HepG2 (cell line): ENCODE data around the gene PCDHGB3. TPM values are rescaled to one million over a fixed set of nuclear protein-coding genes. Genes with fewer than 3 reads are reported as not detected.
"Not testable (repeated sequence)": the region's sequence is repeated elsewhere in the genome, so short reads cannot be mapped to it uniquely, and the experiment has no call there.

ENCODE experiments used
- ATAC-seq: fragments of 200-7000 bp; cut with Tn5 transposase; 3 replicates; pipeline ENCODE4 v1.9.1; 2020; ENCODE audit warnings: mild to moderate bottlenecking, moderate library complexity
- BruUV-seq: library from RNA; stranded (reverse); fragments of 400-500 nt; replicated peaks from 2 replicates; lab custom pipeline; 2021; lab: Mats Ljungman, UMichigan
- CTCF ChIA-PET: fragments of 300-600 bp; formaldehyde crosslinking; extraction: SDS; loops from one replicate; lab custom pipeline; 2021; ENCODE audit warnings: low total read pairs, inconsistent platforms, low intra/inter-chr PET ratio; lab: Yijun Ruan, JAX
- POLR2A ChIA-PET: fragments of 350-600 bp; sonication (Branson Sonifier 250); formaldehyde crosslinking; loops from one replicate; lab custom pipeline; 2020; ENCODE audit warnings: antibody characterized with exemption, inconsistent platforms; lab: Yijun Ruan, JAX
- DNase-seq: peaks from one replicate; pipeline ENCODE4 v3.0.0-alpha.2; 2015; ENCODE audit warnings: low spot score
- FAIRE-seq: peaks from 3 replicates; lab custom pipeline; 2011; peaks lifted over from hg19 to GRCh38; lab: Jason Lieb, UNC
- H2AFZ ChIP-seq: one replicate; pipeline ENCODE4 v1.6.1; 2011; ENCODE audit warnings: low read length, inconsistent platforms
- H3K27ac ChIP-seq: fragments of 300-600 bp; 3 replicates; pipeline ENCODE4 v1.8.0; 2011; ENCODE audit warnings: mixed run types, mild to moderate bottlenecking, mixed read lengths, low read length, inconsistent platforms; ENCODE audit not compliant: insufficient read depth; ENCODE audit errors: extremely low read length
- H3K27me3 ChIP-seq, 2 experiments: fragments of 200-600 bp in 1 of 2; 2 replicates in 1 of 2; 3 replicates in 1 of 2; pipeline versions ENCODE4 v1.6.0 to v1.8.0; 2011; ENCODE audit warnings: low read length in 2 of 2, mild to moderate bottlenecking in 2 of 2, moderate library complexity in 2 of 2, inconsistent platforms in 1 of 2; ENCODE audit not compliant: insufficient read depth in 2 of 2, control insufficient read depth in 1 of 2
- H3K36me3 ChIP-seq, 2 experiments: fragments of 200-600 bp in 1 of 2; replicated peaks in 1 of 2; 2 replicates in 1 of 2; 3 replicates in 1 of 2; pipeline versions ENCODE4 v1.5.1 to v1.8.0; 2011; ENCODE audit warnings: low read length in 2 of 2, inconsistent platforms in 1 of 2; ENCODE audit not compliant: insufficient read depth in 2 of 2, control insufficient read depth in 1 of 2
- H3K4me1 ChIP-seq: 2 replicates; pipeline ENCODE4 v1.5.1; 2012; ENCODE audit warnings: low read length, inconsistent platforms; ENCODE audit not compliant: insufficient read depth
- H3K4me2 ChIP-seq: 2 replicates; pipeline ENCODE4 v1.6.0; 2011; ENCODE audit warnings: low read depth, low read length, inconsistent platforms
- H3K4me3 ChIP-seq, 3 experiments: fragments of 200-600 bp in 1 of 3; sonication (generic), shearing (Covaris generic) in 1 of 3; replicated peaks in 1 of 3; 2 replicates each; pipeline ENCODE4 v1.5.1; 2011 to 2016; ENCODE audit warnings: low read length in 3 of 3, inconsistent platforms in 2 of 3, low read depth in 2 of 3, mild to moderate bottlenecking in 2 of 3, control low read depth in 1 of 3, mixed read lengths in 1 of 3; ENCODE audit not compliant: insufficient read depth in 1 of 3
- H3K79me2 ChIP-seq: one replicate; pipeline ENCODE4 v1.6.1; 2011; ENCODE audit warnings: low read length, inconsistent platforms; ENCODE audit not compliant: insufficient read depth
- H3K9ac ChIP-seq: 2 replicates; pipeline ENCODE4 v1.6.0; 2011; ENCODE audit warnings: mild to moderate bottlenecking, low read depth, low read length, inconsistent platforms; ENCODE audit not compliant: insufficient read depth
- H3K9me3 ChIP-seq: 2 replicates; pipeline ENCODE4 v1.5.1; 2012; ENCODE audit warnings: mild to moderate bottlenecking, low read length
- H4K20me1 ChIP-seq: 2 replicates; pipeline ENCODE4 v1.6.0; 2011; ENCODE audit warnings: inconsistent platforms, mild to moderate bottlenecking, low read length, moderate library complexity; ENCODE audit not compliant: insufficient read depth
- CBX5 ChIP-seq: sonication (generic); formaldehyde crosslinking; IDR thresholded peaks from 2 replicates; pipeline ENCODE4 v1.4.0; 2020; ENCODE audit warnings: missing genetic modification reagents, borderline replicate concordance
- CEBPZ ChIP-seq: IDR thresholded peaks from 2 replicates; pipeline ENCODE4 v1.6.1; 2012; ENCODE audit warnings: low read length, improper control_type of control experiment
- KLF6 ChIP-seq: IDR thresholded peaks from 2 replicates; pipeline ENCODE4 v1.8.0; 2016; ENCODE audit warnings: missing biosample characterization, missing genetic modification reagents
- MBNL3 ChIP-seq: fragments of 250-450 bp; sonication (Bioruptor Pico); conservative IDR thresholded peaks from 2 replicates; pipeline ENCODE4 v1.8.0; 2022; ENCODE audit warnings: mild to moderate bottlenecking, inconsistent platforms
- REXO4 ChIP-seq: sonication (generic); formaldehyde crosslinking; IDR thresholded peaks from 2 replicates; pipeline ENCODE4 v1.8.0; 2022; ENCODE audit warnings: missing genetic modification reagents, mild to moderate bottlenecking, borderline replicate concordance
- SP4 ChIP-seq: sonication (generic); formaldehyde crosslinking; IDR thresholded peaks from 2 replicates; pipeline ENCODE4 v1.8.1; 2023; ENCODE audit warnings: mild to moderate bottlenecking, missing genetic modification reagents
- WGBS: methylation state at CpG from one replicate; pipeline ENCODE4 v1.1.6; 2017; ENCODE audit warnings: low lambda C conversion rate; 5-methylcytosine and 5-hydroxymethylcytosine counted together
- in situ Hi-C: cut with HindIII; loops from 2 replicates; pipeline ENCODE4 v1.10.0; 2017; ENCODE audit warnings: low pct_unique_long_range_greater_than_20kb; ENCODE audit not compliant: extremely low pct_ligation_motif_present
- intact Hi-C: fragments of 100-400 bp; cut with micrococcal nuclease; formaldehyde crosslinking; loops from one replicate; pipeline ENCODE4 v1.10.0; 2022; ENCODE audit not compliant: unreplicated experiment
- polyA plus RNA-seq, 8 experiments: library from polyadenylated mRNA; depleted of rRNA in 3 of 8; stranded (reverse) in 7 of 8; unstranded in 1 of 8; fragments of >200 nt; fragmentation: Illumina TruSeq in 4 of 8; extraction: Trizol in 4 of 8; gene quantifications; 2 replicates each; pipeline versions ENCODE4 v1.2.1 to v1.2.3, GENCODE V29; 2011 to 2016; ENCODE audit warnings: low read depth in 4 of 8, missing spikeins in 1 of 8, mixed read lengths in 1 of 8; ENCODE audit not compliant: insufficient read depth in 1 of 8
- total RNA-seq, 5 experiments: library from RNA; depleted of rRNA; stranded (reverse); fragments of >200 nt; fragmentation: Illumina TruSeq; extraction: Trizol; gene quantifications; 2 replicates each; pipeline ENCODE4 v1.2.3, GENCODE V29; 2016; ENCODE audit warnings: low read depth in 1 of 5

The PCDHGB3 gene
- total and polyA plus RNA-seq, 2 of the 13 experiments (the other 11 are each of a cell fraction or from before 2014, with no cell fraction given): 0.40 to 0.44 TPM

DNA sequence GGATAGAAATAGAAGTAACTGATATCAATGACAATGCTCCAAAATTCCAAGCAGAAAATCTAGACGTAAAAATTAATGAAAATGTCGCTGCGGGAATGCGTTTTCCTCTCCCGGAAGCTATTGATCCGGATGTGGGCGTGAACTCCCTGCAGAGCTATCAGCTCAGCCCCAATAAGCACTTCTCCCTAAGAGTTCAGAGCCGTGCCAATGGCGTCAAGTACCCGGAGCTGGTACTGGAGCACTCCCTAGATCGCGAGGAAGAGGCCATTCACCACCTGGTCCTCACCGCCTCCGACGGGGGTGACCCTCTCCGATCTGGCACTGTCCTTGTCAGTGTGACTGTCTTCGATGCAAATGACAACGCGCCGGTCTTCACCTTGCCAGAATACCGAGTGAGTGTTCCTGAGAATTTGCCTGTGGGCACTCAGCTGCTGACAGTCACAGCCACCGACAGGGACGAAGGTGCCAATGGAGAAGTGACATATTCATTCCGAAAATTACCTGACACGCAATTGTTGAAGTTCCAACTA is 43.6 kb downstream of the PCDHGB3 start (continued):
- TF ChIP-seq CEBPZ: no peak
- TF ChIP-seq REXO4 (CRISPR knock-in tag): no peak
- no peak for TF ChIP-seq CBX5
- TF ChIP-seq SP4 (CRISPR knock-in tag): no peak
- no peak for TF ChIP-seq MBNL3 (CRISPR knock-in tag)
- TF ChIP-seq KLF6 (CRISPR knock-in tag): no peak

DNA sequence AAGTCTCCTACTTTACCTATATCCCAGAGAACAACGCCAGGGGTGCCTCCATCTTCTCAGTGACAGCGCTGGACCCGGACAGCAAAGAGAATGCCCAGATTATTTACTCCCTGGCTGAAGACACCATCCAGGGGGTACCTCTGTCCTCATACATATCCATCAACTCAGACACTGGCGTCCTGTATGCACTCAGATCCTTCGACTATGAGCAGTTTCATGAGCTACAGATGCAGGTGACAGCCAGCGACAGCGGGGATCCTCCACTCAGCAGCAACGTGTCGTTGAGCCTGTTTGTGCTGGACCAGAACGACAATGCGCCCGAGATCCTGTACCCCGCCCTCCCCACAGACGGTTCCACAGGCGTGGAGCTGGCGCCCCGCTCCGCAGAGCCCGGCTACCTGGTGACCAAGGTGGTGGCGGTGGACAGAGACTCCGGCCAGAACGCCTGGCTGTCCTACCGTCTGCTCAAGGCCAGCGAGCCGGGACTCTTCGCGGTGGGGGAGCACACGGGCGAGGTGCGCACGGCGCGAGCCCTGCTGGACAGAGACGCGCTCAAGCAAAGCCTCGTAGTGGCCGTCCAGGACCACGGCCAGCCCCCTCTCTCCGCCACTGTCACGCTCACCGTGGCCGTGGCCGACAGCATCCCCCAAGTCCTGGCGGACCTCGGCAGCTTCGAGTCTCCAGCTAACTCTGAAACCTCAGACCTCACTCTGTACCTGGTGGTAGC is 44.7 kb downstream of the PCDHGB3 start:
- H3K4me1 ChIP-seq, POLR2A ChIA-PET, H3K79me2 ChIP-seq, CTCF ChIA-PET, DNase-seq, ATAC-seq, H3K4me2 ChIP-seq, intact Hi-C loops, H4K20me1 ChIP-seq, H2AFZ ChIP-seq, H3K27me3 ChIP-seq, H3K36me3 ChIP-seq, H3K4me3 ChIP-seq, FAIRE-seq, H3K9ac ChIP-seq, BruUV-seq, H3K27ac ChIP-seq: not testable (repeated sequence)
- in situ Hi-C loops: loop anchor here (5.0 kb wide), 2 partner anchors 108 to 148 kb away; no protein-coding TSS in a partner anchor
- H3K9me3 ChIP-seq: peaks cover 14% of the 10 kb centered on the region; the same call in 1 of the 2 replicates
- WGBS: 80% methylated on average over 20 of the region's 46 CpGs

DNA sequence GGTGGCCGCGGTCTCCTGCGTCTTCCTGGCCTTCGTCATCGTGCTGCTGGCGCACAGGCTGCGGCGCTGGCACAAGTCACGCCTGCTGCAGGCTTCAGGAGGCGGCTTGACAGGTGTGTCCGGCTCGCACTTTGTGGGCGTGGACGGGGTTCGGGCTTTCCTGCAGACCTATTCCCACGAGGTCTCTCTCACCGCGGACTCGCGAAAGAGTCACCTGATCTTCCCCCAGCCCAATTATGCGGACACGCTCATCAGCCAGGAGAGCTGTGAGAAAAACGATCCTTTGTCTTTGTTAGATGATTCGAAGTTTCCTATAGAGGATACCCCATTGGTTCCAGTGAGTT is 45.2 kb downstream of the PCDHGB3 start:
- FAIRE-seq, H3K27me3 ChIP-seq, intact Hi-C loops, H3K36me3 ChIP-seq, H3K27ac ChIP-seq, H3K4me2 ChIP-seq, H3K4me3 ChIP-seq, H2AFZ ChIP-seq, H3K9ac ChIP-seq, H3K4me1 ChIP-seq, POLR2A ChIA-PET, H3K79me2 ChIP-seq, H4K20me1 ChIP-seq, ATAC-seq, CTCF ChIA-PET, BruUV-seq, DNase-seq: not testable (repeated sequence)
- H3K9me3 ChIP-seq: peaks cover 17% of the 10 kb centered on the region; the same call in 1 of the 2 replicates
- 55% methylated on average over 15 of the region's 24 CpGs for WGBS
- in situ Hi-C loops: loop anchor here (5.0 kb wide), 2 partner anchors 107 to 147 kb away; no protein-coding TSS in a partner anchor
